IMR-90 (cell line): ENCODE measurements around the gene SLC25A28. TPM values are rescaled to one million over a fixed set of nuclear protein-coding genes. Genes with fewer than 3 reads are reported as not detected.

ENCODE experiments used
- ATAC-seq: fragments of 200-7000 bp; cut with Tn5 transposase; 2 replicates; pipeline ENCODE4 v1.9.1; 2020; ENCODE audit warnings: low read depth, mild to moderate bottlenecking, moderate library complexity
- BruUV-seq: library from RNA; stranded (reverse); fragments of 400-500 nt; replicated peaks from 2 replicates; lab custom pipeline; 2021; lab: Mats Ljungman, UMichigan
- CTCF ChIA-PET: fragments of 300-600 bp; formaldehyde crosslinking; extraction: SDS; loops from one replicate; lab custom pipeline; 2021; ENCODE audit warnings: antibody characterized with exemption; lab: Yijun Ruan, JAX
- POLR2A ChIA-PET: fragments of 300-600 bp; sonication (Branson Sonifier 250); formaldehyde crosslinking; loops from one replicate; lab custom pipeline; 2022; ENCODE audit warnings: antibody characterized with exemption; ENCODE audit not compliant: unreplicated experiment; lab: Charles Lee
- DNase-seq: peaks from one replicate; pipeline ENCODE4 v3.0.0; 2013
- H2AFZ ChIP-seq: replicated peaks from 2 replicates; pipeline ENCODE3; 2013; ENCODE audit warnings: low read length, mild to moderate bottlenecking; ENCODE audit not compliant: poor library complexity
- H2AK5ac ChIP-seq: 2 replicates; pipeline ENCODE4 v1.6.1; 2013; ENCODE audit warnings: low read depth, low read length, inconsistent platforms
- H2AK9ac ChIP-seq: replicated peaks from 2 replicates; pipeline ENCODE3; 2013; ENCODE audit warnings: mild to moderate bottlenecking, low read depth, low read length, moderate library complexity; ENCODE audit not compliant: poor library complexity
- H2BK120ac ChIP-seq: 2 replicates; pipeline ENCODE4 v1.6.1; 2013; ENCODE audit warnings: low read depth, low read length, inconsistent platforms
- H2BK15ac ChIP-seq: 3 replicates; pipeline ENCODE4 v1.6.1; 2013; ENCODE audit warnings: low read depth, low read length, inconsistent platforms
- H2BK20ac ChIP-seq: 2 replicates; pipeline ENCODE4 v1.6.1; 2013; ENCODE audit warnings: low read depth, mild to moderate bottlenecking, inconsistent platforms, low read length, moderate library complexity
- H2BK5ac ChIP-seq: 2 replicates; pipeline ENCODE4 v1.6.1; 2013; ENCODE audit warnings: mild to moderate bottlenecking, low read depth, low read length, inconsistent platforms; ENCODE audit not compliant: poor library complexity, severe bottlenecking
- H3K14ac ChIP-seq: replicated peaks from 2 replicates; pipeline ENCODE4 v1.6.1; 2013; ENCODE audit warnings: low read depth, low read length, inconsistent platforms
- H3K18ac ChIP-seq: 2 replicates; pipeline ENCODE4 v1.6.1; 2013; ENCODE audit warnings: low read depth, low read length, control low read depth
- H3K23ac ChIP-seq: 2 replicates; pipeline ENCODE4 v1.6.1; 2013; ENCODE audit warnings: low read depth, low read length, inconsistent platforms
- H3K27ac ChIP-seq: 2 replicates; pipeline ENCODE4 v1.5.1; 2013; ENCODE audit warnings: mild to moderate bottlenecking, control low read depth, low read length; ENCODE audit not compliant: insufficient read depth
- H3K27me3 ChIP-seq: 2 replicates; pipeline ENCODE4 v1.6.1; 2013; ENCODE audit warnings: low read length; ENCODE audit not compliant: control insufficient read depth, insufficient read depth
- H3K36me3 ChIP-seq: 2 replicates; pipeline ENCODE4 v1.6.1; 2013; ENCODE audit warnings: low read length, mixed read lengths; ENCODE audit not compliant: control insufficient read depth, insufficient read depth
- H3K4ac ChIP-seq: 2 replicates; pipeline ENCODE4 v1.6.1; 2013; ENCODE audit warnings: low read depth, low read length, inconsistent platforms
- H3K4me1 ChIP-seq: 2 replicates; pipeline ENCODE4 v1.6.1; 2013; ENCODE audit warnings: low read length, mixed read lengths; ENCODE audit not compliant: control insufficient read depth, insufficient read depth
- H3K4me2 ChIP-seq: 2 replicates; pipeline ENCODE4 v1.6.1; 2013; ENCODE audit warnings: low read depth, mild to moderate bottlenecking, control low read depth, low read length, moderate library complexity
- H3K4me3 ChIP-seq: 2 replicates; pipeline ENCODE4 v1.5.1; 2013; ENCODE audit warnings: low read depth, mild to moderate bottlenecking, control low read depth, low read length, moderate library complexity; ENCODE audit not compliant: insufficient read depth
- H3K56ac ChIP-seq: 2 replicates; pipeline ENCODE4 v1.6.1; 2013; ENCODE audit warnings: low read length, inconsistent platforms; ENCODE audit not compliant: insufficient read depth; ENCODE audit errors: extremely low read depth
- H3K79me1 ChIP-seq, 2 experiments: 2 replicates each; pipeline ENCODE4 v1.6.1; 2013; ENCODE audit warnings: low read length in 2 of 2, inconsistent platforms in 1 of 2, low read depth in 1 of 2
- H3K9ac ChIP-seq: 2 replicates; pipeline ENCODE4 v1.6.1; 2013; ENCODE audit warnings: low read depth, low read length, control low read depth
- H3K9me1 ChIP-seq: 2 replicates; pipeline ENCODE4 v1.6.1; 2013; ENCODE audit warnings: low read length, inconsistent platforms; ENCODE audit not compliant: insufficient read depth
- H3K9me3 ChIP-seq: 2 replicates; pipeline ENCODE4 v1.6.1; 2013; ENCODE audit warnings: low read length; ENCODE audit not compliant: control insufficient read depth, insufficient read depth
- H4K20me1 ChIP-seq: 2 replicates; pipeline ENCODE4 v1.6.1; 2013; ENCODE audit warnings: low read length, inconsistent platforms; ENCODE audit not compliant: insufficient read depth
- H4K5ac ChIP-seq: 2 replicates; pipeline ENCODE4 v1.6.1; 2013; ENCODE audit warnings: mild to moderate bottlenecking, low read depth, low read length, control low read depth
- H4K8ac ChIP-seq, 2 experiments: 2 replicates each; pipeline ENCODE4 v1.6.1; 2013; ENCODE audit warnings: low read depth in 2 of 2, low read length in 2 of 2, control low read depth in 1 of 2, inconsistent platforms in 1 of 2
- H4K91ac ChIP-seq: 2 replicates; pipeline ENCODE4 v1.6.1; 2013; ENCODE audit warnings: low read depth, low read length, inconsistent platforms; ENCODE audit not compliant: insufficient read depth
- BHLHE40 ChIP-seq: fragments of 150-350 bp; IDR thresholded peaks from 2 replicates; pipeline ENCODE4 v1.6.1; 2016; ENCODE audit warnings: mild to moderate bottlenecking, low read depth, low read length
- CTCF ChIP-seq: conservative IDR thresholded peaks from 2 replicates; pipeline ENCODE4 v1.5.1; 2012; ENCODE audit warnings: mild to moderate bottlenecking, low read depth, low read length, improper control_type of control experiment
- FOS ChIP-seq: fragments of 150-350 bp; IDR thresholded peaks from 2 replicates; pipeline ENCODE4 v1.6.1; 2016; ENCODE audit warnings: low read depth, low read length
- MAFK ChIP-seq: IDR thresholded peaks from 2 replicates; pipeline ENCODE4 v1.6.1; 2012; ENCODE audit warnings: low read depth, low read length, improper control_type of control experiment
- MAZ ChIP-seq: IDR thresholded peaks from 2 replicates; pipeline ENCODE4 v1.6.1; 2012; ENCODE audit warnings: low read depth, mild to moderate bottlenecking, low read length, improper control_type of control experiment, moderate library complexity, borderline replicate concordance
- MXI1 ChIP-seq: IDR thresholded peaks from 2 replicates; pipeline ENCODE4 v1.6.1; 2012; ENCODE audit warnings: low read depth, mild to moderate bottlenecking, low read length, moderate library complexity, borderline replicate concordance
- POLR2A ChIP-seq: IDR thresholded peaks from 2 replicates; pipeline ENCODE4 v1.6.1; 2012; ENCODE audit warnings: mild to moderate bottlenecking, low read depth, low read length
- RCOR1 ChIP-seq: IDR thresholded peaks from 2 replicates; pipeline ENCODE4 v1.6.1; 2012; ENCODE audit warnings: mild to moderate bottlenecking, low read length, improper control_type of control experiment; ENCODE audit not compliant: insufficient replicate concordance
- SMC3 ChIP-seq: fragments of 150-350 bp; IDR thresholded peaks from 2 replicates; pipeline ENCODE4 v1.6.1; 2016; ENCODE audit warnings: low read depth, mild to moderate bottlenecking, antibody characterized with exemption, low read length, moderate library complexity
- WGBS, 2 experiments: methylation state at CpG; one replicate each; pipeline versions ENCODE4 v1.1.5 to v1.1.7; 2013; ENCODE audit warnings: missing lambda C conversion rate in 2 of 2; ENCODE audit not compliant: insufficient read length in 1 of 2; ENCODE audit errors: extremely low coverage in 2 of 2; 5-methylcytosine and 5-hydroxymethylcytosine counted together
- dilution Hi-C: fragments of 300-500 bp; cut with HindIII; formaldehyde crosslinking; loops from one replicate; pipeline ENCODE4 v1.14.3; 2018; ENCODE audit warnings: low sequenced_read_pairs; ENCODE audit not compliant: unreplicated experiment
- in situ Hi-C: fragments of 300-500 bp; cut with MboI; formaldehyde crosslinking; loops from 3 replicates; pipeline ENCODE4 v1.14.3; 2019; ENCODE audit warnings: low sequenced_read_pairs, inconsistent platforms, mixed read lengths
- intact Hi-C: fragments of 100-400 bp; cut with micrococcal nuclease; formaldehyde crosslinking; loops from 2 replicates; pipeline ENCODE4 v1.10.0; 2022
- polyA plus RNA-seq, 3 experiments: library from polyadenylated mRNA; depleted of rRNA; stranded (reverse); fragments of >200 nt; gene quantifications; 2 replicates each; pipeline ENCODE4 v1.2.3, GENCODE V29; 2012; ENCODE audit warnings: low replicate concordance in 1 of 3
- total RNA-seq: library from RNA; depleted of rRNA; stranded (reverse); fragments of >200 nt; gene quantifications from 2 replicates; pipeline ENCODE4 v1.2.3, GENCODE V29; 2012
- TF ChIP-seq, protein P1 (sequence below): fragments of 150-350 bp; IDR thresholded peaks from 2 replicates; pipeline ENCODE4 v1.6.1; 2016; ENCODE audit warnings: low read depth, mild to moderate bottlenecking, low read length, moderate library complexity, borderline replicate concordance

The SLC25A28 gene
- total and polyA plus RNA-seq, 2 of the 4 experiments (the other 2 are of a cell fraction): 13.1 to 29.8 TPM

DNA sequence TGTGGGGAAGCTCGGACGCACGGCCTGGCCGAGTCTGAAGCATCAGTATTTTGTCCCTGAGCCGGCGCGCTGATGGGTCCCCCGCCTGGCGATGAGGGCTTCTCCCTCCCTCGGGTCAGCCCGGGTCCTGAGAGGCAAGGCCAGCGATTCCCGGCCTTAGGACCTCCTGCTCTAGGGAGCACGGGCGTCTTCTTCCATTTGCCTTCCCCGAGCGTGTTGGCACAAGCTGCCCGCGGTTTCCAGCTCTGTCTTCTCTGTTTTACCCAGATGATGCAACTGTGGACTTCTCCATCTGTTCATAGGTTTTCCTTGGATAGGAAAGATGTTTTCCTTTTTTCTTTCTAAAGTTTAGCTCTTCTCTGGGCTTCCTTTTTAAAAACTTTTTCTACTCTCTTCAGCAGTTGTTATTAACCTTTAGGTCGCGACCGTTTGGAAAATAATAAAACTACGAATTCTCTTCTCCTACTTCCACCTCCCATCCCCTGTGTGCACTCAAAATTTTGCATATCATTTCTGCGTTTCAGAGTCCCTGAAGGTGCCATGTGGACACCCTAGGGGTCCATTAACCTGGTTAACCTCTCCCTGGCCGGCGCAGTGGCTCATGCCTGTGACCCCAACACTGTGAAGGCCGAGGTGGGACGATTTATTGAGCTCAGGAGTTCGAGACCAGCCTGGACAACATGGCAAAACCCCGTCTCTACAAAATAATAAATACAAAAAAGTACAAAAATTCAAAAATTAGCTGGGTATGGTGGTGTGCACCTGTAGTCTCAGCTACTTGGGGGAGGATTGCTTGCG is 1.4 kb upstream of the SLC25A28 start (continued):
- TF ChIP-seq MAZ: no peak
- no peak for TF ChIP-seq BHLHE40

GRCh38 chr10:99620711-99621453 is 643 bp upstream of the SLC25A28 start:
- DNase-seq (peak; percentile 94), ATAC-seq (peak; percentile 92)
- intact Hi-C loops (loop anchor here (1.0 to 5.0 kb wide), 3 partner anchors 41 to 90 kb away; no protein-coding TSS in a partner anchor), in situ Hi-C loops (no loop called here), dilution Hi-C loops (no loop called here)
- Histone ChIP-seq H3K14ac (peak overlapping the region; percentile 69), H3K36me3 (no peaks in the 10 kb centered on the region), H2BK20ac (no peak overlapping the region), H3K18ac (peak overlapping the region; percentile 19; the same call in 1 of the 2 replicates), H3K56ac (peak overlapping the region; percentile 48; the same call in 1 of the 2 replicates), H2AK9ac (peak overlapping the region; percentile 87), H3K4me3 (peak overlapping the region; percentile 56), H3K4me2 (peak overlapping the region; percentile 58), H3K9me3 (no peaks in the 10 kb centered on the region), H3K27ac (peak overlapping the region; percentile 93), H3K9me1 (peaks cover 5% of the 10 kb centered on the region; the same call in 1 of the 2 replicates), H3K4ac (peak overlapping the region; percentile 78), H2AFZ (peak overlapping the region; percentile 96), H4K20me1 (peaks cover 7% of the 10 kb centered on the region; the same call in 1 of the 2 replicates), H3K79me1 (peaks cover 20 to 24% of the 10 kb centered on the region in 2 experiments), H4K91ac (peak overlapping the region; percentile 78), H3K4me1 (no peaks in the 10 kb centered on the region), H2BK15ac (no peak overlapping the region), H2BK5ac (peak overlapping the region; percentile 91), H3K27me3 (no peaks in the 10 kb centered on the region), H3K23ac (no peak overlapping the region), H4K5ac (peak overlapping the region; percentile 19; the same call in 1 of the 2 replicates), H2BK120ac (peak overlapping the region; percentile 68), H3K9ac (peak overlapping the region; percentile 58), H4K8ac (peak overlapping the region; percentile 8 to 73; a peak in 2 of 4 replicates), H2AK5ac (peak overlapping the region; percentile 35; the same call in 1 of the 2 replicates)
- BruUV-seq: no TSS peak
- POLR2A ChIA-PET: interaction anchor here (0.8 kb wide), 1 partner anchor 81 kb away, joined by 3 read pairs; no protein-coding TSS in a partner anchor
- CTCF ChIA-PET: interaction anchor here (1.1 to 1.5 kb wide), 2 partner anchors 90 to 185 kb away, joined by 3 to 5 read pairs; no protein-coding TSS in a partner anchor
- 0% methylated on average over 31 of the region's 78 CpGs; no CpG with 5 or more reads in 1 of the 2 experiments for WGBS, 2 experiments
- TF ChIP-seq, protein P1, sequence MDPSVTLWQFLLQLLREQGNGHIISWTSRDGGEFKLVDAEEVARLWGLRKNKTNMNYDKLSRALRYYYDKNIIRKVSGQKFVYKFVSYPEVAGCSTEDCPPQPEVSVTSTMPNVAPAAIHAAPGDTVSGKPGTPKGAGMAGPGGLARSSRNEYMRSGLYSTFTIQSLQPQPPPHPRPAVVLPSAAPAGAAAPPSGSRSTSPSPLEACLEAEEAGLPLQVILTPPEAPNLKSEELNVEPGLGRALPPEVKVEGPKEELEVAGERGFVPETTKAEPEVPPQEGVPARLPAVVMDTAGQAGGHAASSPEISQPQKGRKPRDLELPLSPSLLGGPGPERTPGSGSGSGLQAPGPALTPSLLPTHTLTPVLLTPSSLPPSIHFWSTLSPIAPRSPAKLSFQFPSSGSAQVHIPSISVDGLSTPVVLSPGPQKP: no peak
- TF ChIP-seq MAFK (no peak), CTCF (no peak), SMC3 (no peak), FOS (peak; percentile 91), MXI1 (0 out of 2 replicates have a peak, but pooled peaks have one; percentile 41), RCOR1 (peak; percentile 80), POLR2A (peak; percentile 91)
